SW480 (cell line): ENCODE data around the gene PADI2.
A peak's percentile ranks its signal among the peaks of the same experiment; 100 is the strongest.
"Not testable (repeated sequence)": the region's sequence is repeated elsewhere in the genome, so short reads cannot be mapped to it uniquely, and the experiment has no call there.

ENCODE experiments used
- DNase-seq: peaks from one replicate; pipeline ENCODE4 v3.0.0-alpha.2; 2016; ENCODE audit warnings: low spot score

PADI2 gene

GRCh38 chr1:17081439-17081838 is 37.8 kb downstream of the PADI2 start:
- no peak for DNase-seq

DNA sequence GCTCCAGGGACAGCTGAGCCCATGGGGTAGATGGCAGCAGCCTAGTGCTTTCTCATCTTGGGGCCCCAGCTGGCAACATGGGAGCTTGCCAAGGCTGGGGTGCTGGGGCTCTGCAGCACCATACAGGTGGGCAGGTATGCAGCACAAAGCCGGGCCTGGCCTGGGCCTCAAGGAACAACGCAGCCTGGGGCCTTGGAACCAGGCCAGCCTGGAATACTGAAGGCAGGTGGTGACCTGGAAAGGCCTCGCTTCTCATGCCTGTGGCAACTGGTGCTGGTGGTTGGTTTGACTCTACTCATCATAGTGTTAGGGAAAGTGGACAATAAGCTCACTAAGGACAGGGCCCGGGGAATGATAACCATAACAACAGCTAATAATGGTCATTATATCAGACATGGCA is 38.4 kb downstream of the PADI2 start:
- DNase-seq = no peak

GRCh38 chr1:17080085-17080759 is 39.0 kb downstream of the PADI2 start:
- no peak for DNase-seq

DNA sequence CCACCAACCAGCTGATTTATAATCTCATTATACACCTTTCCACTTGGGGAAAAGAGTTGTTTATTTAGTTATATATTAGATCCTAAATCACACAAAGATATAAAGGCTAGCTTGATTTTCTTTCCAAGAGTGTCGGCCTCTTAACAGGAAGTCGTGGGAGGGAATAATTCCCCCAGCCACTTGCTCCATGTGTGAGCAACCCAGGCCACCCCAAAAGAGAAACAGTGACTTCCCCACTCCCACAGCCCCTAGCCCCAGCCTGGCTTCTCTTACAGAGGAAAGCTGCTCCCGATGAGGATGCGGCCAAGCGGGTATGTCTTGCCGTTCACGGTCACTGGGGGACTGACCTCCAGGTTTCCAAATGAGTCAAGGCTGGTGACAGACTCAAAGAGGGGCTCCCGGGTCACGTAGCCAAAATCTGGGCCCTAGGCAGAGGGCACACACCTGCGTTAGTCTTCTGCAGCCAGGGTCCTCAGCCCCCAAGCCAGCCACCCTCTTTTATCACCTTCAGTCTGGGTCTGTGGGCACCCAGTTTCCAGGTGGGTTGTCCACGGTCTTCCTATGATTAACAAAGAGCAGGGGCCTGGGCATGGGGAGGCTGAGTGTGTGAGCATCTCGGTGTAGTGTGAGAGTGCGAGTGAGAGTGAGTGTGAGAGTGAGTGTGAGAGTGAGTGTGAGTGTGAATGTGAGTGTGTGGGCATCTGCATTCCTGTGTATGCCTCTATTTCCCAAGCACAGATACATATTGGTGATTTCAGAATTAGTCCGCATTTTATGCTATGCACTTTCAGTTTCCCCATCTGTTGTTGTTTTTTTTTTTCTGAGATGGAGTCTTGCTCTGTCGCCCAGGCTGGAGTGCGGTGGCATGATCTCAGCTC is 40.0 kb downstream of the PADI2 start:
- no peak for DNase-seq

GRCh38 chr1:17075470-17076255 is 43.6 kb downstream of the PADI2 start:
- peak; percentile 24 for DNase-seq

DNA sequence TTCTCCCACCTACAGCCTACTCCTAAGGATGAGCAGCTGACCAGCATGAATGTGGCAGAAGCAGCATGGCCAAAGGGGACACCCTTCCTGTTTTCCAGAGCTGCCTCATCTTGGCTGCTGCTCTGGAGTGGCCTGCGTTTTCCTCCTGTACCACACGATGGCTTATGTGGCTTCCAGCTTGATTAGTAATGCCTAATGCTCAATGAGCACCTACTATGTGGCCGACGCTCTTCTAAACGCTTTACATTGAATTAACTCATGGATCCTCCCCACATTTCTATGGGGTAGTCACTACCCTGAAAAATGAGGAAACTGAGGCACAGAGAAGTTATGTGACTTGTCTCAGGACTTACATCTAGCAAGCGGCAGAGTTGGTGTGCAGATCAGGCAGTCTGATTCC is 47.5 kb downstream of the PADI2 start:
- DNase-seq = no peak

- DNase-seq = no peak
These were observed 49.1 kb downstream of the PADI2 start for GRCh38 chr1:17070163-17070525.

DNA sequence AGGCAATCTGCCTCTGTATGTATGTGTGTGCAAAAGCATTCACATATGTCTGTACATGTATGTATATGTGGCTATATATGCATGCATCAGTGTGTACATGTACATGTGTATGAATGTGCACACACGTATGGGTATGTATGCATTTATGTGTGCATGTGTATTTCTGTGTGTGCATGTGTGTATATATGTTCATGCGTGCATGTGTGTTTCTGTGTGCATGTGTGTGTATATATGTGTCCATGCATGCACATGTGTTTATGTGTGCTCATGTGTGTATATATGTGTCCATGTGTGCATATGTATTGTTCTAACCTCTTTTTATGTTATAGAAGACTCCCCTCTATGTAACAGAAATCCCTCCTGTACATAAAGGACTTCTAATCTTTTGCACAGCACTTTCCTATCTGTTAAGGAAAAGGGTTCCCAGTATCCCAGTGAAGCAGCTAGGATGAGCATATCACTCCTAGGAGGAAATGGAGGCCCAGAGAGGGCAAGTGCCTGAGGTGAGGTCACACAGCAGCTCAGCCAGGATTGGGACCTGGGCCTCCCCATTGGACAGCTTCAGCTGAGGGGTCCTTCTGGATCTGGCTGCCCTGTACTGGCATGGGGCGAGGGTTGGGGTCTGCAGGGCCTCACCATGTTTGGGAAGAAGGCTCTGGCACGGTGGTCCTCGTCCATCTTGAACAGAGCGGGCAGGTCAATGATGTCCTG is 49.6 kb downstream of the PADI2 start:
- DNase-seq = no peak

DNA sequence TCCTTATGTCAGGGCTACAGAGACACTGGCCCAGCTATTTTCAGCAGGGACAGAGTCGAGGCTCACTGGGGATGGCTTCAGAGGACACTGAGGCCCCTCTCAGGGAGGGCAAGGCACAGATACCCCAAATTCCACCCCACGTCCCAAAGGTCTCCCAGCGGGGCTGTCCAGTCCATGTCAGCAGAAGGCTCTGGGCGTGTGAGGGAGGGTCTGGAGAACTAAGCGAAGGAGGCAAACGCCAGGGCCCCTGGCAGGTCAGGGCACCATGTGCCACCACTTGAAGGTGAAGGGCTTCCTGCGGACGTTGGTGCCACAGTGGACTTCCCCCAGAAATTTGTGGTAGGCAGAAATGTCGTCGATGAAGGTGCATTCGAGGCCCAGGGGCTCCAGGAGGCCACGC is 50.5 kb downstream of the PADI2 start:
- DNase-seq = no peak

DNA sequence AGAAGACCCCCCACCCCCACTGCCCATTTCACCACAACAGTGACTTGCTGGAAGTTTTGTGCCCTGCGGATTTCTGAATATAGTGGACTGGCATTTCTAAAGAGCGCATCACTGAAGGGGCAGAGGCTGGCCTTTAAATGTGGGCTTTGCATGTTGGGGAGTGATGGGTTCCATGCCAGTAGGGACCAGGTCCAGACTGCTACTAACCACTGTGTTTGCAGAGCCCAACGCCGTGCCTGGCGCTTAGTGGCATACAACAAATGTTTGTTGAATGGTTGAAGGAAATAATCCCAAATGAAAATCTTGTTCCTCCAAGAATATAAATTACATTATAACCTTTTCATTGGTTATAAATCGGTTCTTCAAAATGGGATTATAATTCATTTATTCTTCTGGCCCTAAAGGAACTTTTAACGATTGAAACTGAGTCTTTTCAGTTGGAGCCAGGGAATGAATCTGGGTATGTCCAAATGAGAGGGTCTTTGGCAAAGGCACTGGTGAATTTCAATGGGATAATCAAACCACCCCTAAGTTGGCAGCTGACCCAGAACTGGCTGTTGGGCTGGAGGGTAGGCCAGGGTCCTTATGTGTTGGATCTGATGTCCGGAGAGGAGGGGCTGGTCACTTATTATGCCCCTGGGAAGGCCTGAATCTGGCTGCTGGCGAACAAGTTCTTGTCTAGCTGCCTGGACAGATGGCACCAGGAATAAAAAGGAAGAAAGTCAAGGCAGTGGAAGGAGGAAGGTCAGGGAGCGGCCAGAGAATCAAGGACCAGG is 51.6 kb downstream of the PADI2 start:
- no peak for DNase-seq

DNA sequence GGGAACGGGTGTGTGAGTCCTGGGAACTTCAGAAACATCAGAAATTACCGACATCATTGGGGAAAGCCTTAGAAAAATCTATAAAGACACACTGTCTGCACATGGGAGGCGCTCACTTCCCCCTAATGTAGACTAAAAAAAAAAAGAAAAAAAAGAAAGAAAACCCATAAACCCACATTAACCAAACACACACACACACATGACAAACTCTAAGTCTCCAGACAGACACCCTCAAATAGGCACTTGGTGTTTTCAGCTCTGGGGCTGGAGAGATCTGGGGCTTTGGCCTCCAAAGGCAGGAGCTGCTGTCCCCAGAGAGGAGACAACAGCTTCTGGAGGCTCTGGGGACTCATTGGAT is 52.2 kb downstream of the PADI2 start:
- DNase-seq = no peak

DNA sequence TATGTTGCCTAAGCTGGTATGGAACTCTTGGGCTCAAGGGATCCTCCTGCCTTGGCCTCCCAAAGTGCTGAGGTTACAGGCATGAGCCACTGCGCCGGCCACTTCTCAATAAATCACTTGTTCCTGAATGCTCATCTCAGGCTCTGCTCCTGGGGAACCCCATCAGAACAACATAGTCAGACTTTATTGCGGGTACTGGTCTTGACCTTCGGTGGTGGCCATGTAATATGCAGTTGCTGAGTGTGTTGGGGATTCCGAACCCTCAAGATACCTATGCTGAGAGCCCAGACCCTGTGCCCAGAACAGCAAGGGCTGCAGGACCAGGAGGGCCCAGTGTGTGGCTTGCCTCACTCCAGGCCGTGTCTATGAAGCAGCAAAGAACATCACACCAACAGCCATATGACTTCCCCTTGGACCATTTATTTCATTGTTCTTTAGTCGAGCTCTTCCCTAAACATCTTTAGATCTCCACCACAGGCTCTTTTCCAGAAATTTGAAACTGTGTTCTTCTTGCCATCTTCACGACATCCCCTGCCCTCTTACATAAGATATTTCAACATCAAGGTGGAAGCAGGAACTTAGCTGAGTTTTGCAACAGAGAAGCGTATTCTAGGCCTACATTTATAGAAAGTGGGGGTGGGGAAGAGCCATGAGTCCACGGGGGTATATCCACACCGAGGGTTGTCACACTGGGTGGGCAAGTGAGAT is 52.7 kb downstream of the PADI2 start:
- no peak for DNase-seq

- no peak for DNase-seq
These were observed 53.6 kb downstream of the PADI2 start for GRCh38 chr1:17065666-17066065.

- DNase-seq = not testable (repeated sequence)
These were observed 56.5 kb downstream of the PADI2 start for GRCh38 chr1:17062751-17063150.

DNA sequence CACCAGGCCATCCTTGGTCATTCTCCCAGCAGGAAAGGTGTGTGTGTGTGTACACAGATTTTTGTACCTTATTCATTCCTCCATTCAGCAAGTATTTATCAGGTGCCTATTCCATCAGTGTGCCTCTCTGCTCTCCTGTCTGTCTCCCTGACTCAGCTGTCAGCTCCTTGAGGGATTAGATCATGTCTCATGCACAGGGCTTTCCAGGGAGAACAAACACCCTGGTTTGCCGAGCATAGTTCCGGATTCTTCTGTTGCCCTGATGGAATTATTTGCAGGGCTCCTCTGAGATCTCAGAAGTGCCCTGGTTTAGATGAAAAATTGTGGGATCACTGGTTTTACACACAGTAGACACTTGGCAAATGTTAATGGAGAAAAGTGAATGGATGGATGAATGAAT is 57.4 kb downstream of the PADI2 start:
- no peak for DNase-seq

DNA sequence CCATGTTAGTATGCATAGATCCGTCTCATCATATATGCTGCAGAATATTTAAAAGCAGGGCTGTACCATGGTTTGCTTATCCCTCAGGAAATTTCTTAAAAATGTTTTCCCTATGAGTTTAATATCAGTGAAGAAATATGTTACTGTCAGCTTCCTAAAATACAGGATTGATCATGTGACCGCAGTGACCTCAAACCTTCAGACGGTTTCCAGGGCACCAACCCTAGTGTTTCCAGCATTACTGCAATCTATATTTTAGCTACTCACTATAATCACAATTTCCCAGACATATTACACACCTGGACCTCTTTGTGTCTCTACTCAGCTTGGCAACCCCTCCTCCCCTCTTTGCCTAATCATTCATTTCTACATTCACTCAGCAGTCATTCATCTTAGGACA is 57.8 kb downstream of the PADI2 start:
- DNase-seq = no peak

DNA sequence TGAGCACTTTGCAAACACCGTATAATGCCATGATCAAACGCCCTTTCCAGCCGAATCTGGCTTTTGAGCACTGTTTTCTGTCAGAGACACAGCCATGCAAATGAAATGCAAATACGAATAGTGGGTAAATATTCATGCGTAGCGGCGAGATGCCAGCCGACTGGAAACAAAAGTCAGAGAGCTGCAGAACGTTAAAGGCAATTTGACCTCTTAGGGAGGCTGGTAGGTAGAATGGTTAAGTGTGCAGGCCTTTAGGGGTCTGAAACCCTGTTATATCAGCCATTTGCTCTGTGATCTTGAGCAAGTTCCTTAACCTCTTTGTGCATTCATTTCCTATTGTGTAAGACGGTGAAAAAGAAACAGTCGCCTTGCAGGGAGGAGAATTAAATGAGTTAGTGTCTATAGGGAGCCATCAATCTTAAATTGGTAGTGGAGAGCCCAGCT is 58.9 kb downstream of the PADI2 start:
- DNase-seq = no peak

DNA sequence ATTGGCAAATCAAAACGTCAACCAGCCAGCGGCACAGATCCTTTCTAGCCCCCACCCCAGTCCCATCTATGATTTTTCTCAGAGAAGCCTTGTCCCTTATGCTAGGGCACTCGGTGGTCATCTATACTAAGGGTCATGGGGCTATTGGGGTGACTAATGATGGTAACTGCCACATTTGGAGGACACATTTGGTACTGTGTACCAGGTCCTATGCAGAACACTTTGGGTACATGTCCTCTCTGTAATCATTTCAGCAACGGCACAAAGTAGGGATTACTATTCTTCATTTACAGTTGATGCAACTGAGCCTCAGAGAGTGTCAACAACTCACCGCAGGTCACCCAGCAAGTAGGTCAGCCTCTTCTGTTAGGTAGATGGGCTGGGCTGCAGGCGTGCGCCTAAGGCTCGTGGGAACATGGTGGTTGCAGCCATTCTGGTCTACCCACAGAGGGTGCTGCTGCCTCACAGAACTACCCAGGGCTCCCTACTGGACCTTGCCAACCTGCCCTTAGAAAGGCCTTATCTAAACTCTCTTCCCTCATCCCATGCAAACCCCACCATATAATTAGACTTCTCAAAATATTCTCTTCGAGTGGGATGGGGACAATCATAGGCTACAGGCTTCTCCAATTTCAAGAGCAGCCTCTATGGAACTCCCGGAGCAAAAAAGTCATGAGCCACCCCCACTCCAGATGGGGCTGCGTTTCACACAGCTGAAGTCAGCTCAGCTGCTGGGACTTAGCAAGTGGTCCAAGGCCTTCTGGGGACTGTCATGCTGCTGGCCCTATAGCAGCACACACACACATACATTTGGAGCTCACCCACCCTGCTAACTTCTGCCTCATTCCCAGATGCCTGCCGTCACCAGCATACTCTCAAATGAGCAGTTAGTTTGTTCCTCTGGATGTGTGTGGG is 59.6 kb downstream of the PADI2 start:
- peak; percentile 82 for DNase-seq

DNA sequence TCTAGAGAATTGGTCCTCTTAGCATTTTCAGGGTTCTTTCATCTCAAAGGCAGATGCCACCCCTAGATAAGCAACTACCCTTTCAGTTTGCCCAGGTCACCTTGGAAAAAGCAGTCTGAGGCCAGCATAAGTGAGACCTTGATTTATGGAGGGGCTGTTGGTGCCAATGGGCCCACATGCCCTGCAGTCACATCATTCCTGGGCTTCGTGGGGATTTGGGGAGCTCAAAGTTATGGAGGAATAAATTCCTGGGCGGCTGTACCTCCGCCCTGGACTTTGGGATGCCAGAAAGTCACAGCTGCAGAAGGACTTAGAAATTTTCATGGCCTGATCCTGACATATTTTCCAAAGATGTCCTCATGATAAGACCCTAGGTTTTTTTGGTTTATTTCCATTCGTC is 62.7 kb downstream of the PADI2 start:
- DNase-seq = no peak

DNA sequence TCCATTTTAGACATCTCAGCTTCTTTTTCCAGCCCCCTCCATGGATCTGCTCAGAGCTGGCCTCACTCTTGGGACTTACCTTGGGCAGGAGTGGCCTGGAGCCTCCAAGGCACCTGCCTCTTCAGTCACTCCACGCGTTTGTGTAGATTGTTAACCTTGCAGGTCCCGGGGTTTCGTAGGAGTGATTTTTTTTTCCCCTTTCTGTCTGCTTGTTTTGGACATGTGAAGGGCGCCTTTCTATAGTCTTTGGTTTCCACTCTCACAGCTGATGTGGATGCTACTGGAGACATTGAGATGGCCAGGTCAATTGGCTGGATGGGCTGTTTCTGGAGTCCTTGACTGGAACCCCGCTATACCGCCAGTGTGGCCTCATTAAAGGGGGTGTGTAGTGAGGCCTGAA is 63.5 kb downstream of the PADI2 start:
- no peak for DNase-seq
